ENCODE data around the gene UTP18.
"Not testable (repeated sequence)": the region's sequence is repeated elsewhere in the genome, so short reads cannot be mapped to it uniquely, and the experiment has no call there.

Gene UTP18

DNA sequence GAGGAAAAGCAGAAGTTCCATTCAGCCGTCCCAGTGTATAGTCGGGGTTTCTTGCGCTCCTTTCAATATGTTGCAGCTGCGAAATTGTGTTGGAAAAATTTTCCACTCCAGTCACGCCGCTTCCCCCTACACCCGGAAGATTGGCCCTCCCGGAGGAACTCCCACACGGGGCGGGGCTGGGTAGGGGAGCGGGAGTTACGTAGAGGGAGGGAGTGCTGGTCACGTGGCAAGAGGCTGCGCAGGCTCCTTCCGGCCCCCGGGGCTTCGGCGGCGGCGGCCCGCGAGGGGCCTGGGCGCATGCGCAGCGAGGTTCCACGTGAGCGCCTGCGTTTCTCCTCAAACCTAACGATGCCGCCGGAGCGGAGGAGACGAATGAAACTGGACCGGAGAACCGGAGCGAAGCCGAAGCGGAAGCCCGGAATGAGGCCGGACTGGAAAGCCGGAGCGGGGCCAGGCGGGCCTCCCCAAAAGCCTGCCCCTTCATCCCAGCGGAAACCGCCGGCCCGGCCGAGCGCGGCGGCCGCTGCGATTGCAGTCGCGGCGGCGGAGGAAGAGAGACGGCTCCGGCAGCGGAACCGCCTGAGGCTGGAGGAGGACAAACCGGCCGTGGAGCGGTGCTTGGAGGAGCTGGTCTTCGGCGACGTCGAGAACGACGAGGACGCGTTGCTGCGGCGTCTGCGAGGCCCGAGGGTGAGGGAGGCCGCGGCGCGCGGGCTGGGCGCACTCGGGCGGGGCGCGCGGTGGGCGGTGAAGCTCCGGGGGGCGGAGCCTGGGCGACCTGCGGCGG lies at the start of gene UTP18:
Gene UTP18, plus strand, starts transcription at position 310 of the 787 bp plus-strand sequence. Its CDS starts 39 bp downstream, at position 349.
- Histone ChIP-seq H3K27me3 (ENCODE audit: control insufficient read depth in 1 of 2, insufficient read depth in 2 of 2, low read length in 2 of 2) (no peaks in the 10 kb centered on the region), H3K9ac (ENCODE audit: low read length) (peak within 1 kb of the TSS; percentile 79), H3K27ac (ENCODE audit: low read depth, low read length) (peak within 1 kb of the TSS; percentile 99), H3K4me3 (ENCODE audit: low read depth in 1 of 2, low read length in 2 of 2) (peak within 1 kb of the TSS; percentile 77 to 90), H3K9me3 (ENCODE audit: low read length) (no peaks in the 10 kb centered on the region), H3K4me1 (ENCODE audit: insufficient read depth, low read length) (peaks cover 29% of the 10 kb centered on the region), H3K36me3 (ENCODE audit: insufficient read depth, low read length) (peaks cover 6% of the 10 kb centered on the region)

GRCh38 chr17:51214920-51215319 lies 45.4 kb upstream of the UTP18 start:
- Histone ChIP-seq H3K36me3 (ENCODE audit: insufficient read depth, low read length) (peaks cover 48% of the 10 kb centered on the region), H3K27ac (ENCODE audit: low read depth, low read length) (no peak overlapping the region), H3K4me1 (ENCODE audit: insufficient read depth, low read length) (no peaks in the 10 kb centered on the region), H3K9ac (ENCODE audit: low read length) (no peak overlapping the region), H3K4me3 (ENCODE audit: low read depth in 1 of 2, low read length in 2 of 2) (no peak overlapping the region), H3K9me3 (ENCODE audit: low read length) (no peaks in the 10 kb centered on the region), H3K27me3 (ENCODE audit: control insufficient read depth in 1 of 2, insufficient read depth in 2 of 2, low read length in 2 of 2) (no peaks in the 10 kb centered on the region)

- H3K36me3 ChIP-seq (ENCODE audit: insufficient read depth, low read length) = peaks cover 46% of the 10 kb centered on the region
- H3K4me1 ChIP-seq (ENCODE audit: insufficient read depth, low read length) = no peaks in the 10 kb centered on the region
- H3K4me3 ChIP-seq (ENCODE audit: low read depth in 1 of 2, low read length in 2 of 2) = no peak overlapping the region
- H3K27me3 ChIP-seq (ENCODE audit: control insufficient read depth in 1 of 2, insufficient read depth in 2 of 2, low read length in 2 of 2) = no peaks in the 10 kb centered on the region
- H3K9ac ChIP-seq (ENCODE audit: low read length) = no peak overlapping the region
- no peak overlapping the region for H3K27ac ChIP-seq (ENCODE audit: low read depth, low read length)
- no peaks in the 10 kb centered on the region for H3K9me3 ChIP-seq (ENCODE audit: low read length)
These were observed 42.4 kb upstream of the UTP18 start for GRCh38 chr17:51217946-51218345.

- peaks cover 46% of the 10 kb centered on the region for H3K36me3 ChIP-seq (ENCODE audit: insufficient read depth, low read length)
- H3K27me3 ChIP-seq (ENCODE audit: control insufficient read depth in 1 of 2, insufficient read depth in 2 of 2, low read length in 2 of 2) = no peaks in the 10 kb centered on the region
- H3K9me3 ChIP-seq (ENCODE audit: low read length) = no peaks in the 10 kb centered on the region
- H3K9ac ChIP-seq (ENCODE audit: low read length) = no peak overlapping the region
- no peaks in the 10 kb centered on the region for H3K4me1 ChIP-seq (ENCODE audit: insufficient read depth, low read length)
- no peak overlapping the region for H3K4me3 ChIP-seq (ENCODE audit: low read depth in 1 of 2, low read length in 2 of 2)
- H3K27ac ChIP-seq (ENCODE audit: low read depth, low read length) = no peak overlapping the region
These were observed 39.0 kb upstream of the UTP18 start for GRCh38 chr17:51221322-51221721.

GRCh38 chr17:51224402-51225262 lies 35.7 kb upstream of the UTP18 start:
- peaks cover 20% of the 10 kb centered on the region for H3K36me3 ChIP-seq (ENCODE audit: insufficient read depth, low read length)
- no peaks in the 10 kb centered on the region for H3K4me1 ChIP-seq (ENCODE audit: insufficient read depth, low read length)
- no peaks in the 10 kb centered on the region for H3K27me3 ChIP-seq (ENCODE audit: control insufficient read depth in 1 of 2, insufficient read depth in 2 of 2, low read length in 2 of 2)
- H3K9me3 ChIP-seq (ENCODE audit: low read length) = no peaks in the 10 kb centered on the region
- no peak overlapping the region for H3K9ac ChIP-seq (ENCODE audit: low read length)
- H3K4me3 ChIP-seq (ENCODE audit: low read depth in 1 of 2, low read length in 2 of 2) = no peak overlapping the region
- no peak overlapping the region for H3K27ac ChIP-seq (ENCODE audit: low read depth, low read length)

DNA sequence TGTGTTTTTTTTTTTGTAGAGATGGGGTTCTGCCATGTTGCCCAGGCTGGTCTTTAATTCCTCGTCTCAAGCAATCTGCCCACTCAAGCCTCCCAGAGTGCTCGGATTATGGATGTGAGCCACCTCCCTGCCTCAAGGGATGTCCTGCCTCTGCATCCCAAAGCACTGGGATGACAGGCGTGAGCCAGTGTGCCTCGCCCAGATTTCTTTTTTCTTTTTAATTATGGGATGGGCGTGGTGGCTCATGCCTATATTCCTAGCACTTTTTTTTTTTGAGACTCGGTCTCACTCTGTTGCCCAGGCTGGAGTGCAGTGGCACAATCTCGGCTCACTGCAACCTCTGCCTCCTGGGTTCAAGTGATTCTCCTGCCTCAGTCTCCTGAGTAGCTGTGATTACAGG lies 34.8 kb upstream of the UTP18 start:
- not testable (repeated sequence) for H3K4me1 ChIP-seq (ENCODE audit: insufficient read depth, low read length)

GRCh38 chr17:51228161-51228560 lies 32.2 kb upstream of the UTP18 start:
- H3K27me3 ChIP-seq (ENCODE audit: control insufficient read depth in 1 of 2, insufficient read depth in 2 of 2, low read length in 2 of 2) = no peaks in the 10 kb centered on the region
- no peak overlapping the region for H3K27ac ChIP-seq (ENCODE audit: low read depth, low read length)
- peaks cover 7% of the 10 kb centered on the region for H3K36me3 ChIP-seq (ENCODE audit: insufficient read depth, low read length)
- no peaks in the 10 kb centered on the region for H3K4me1 ChIP-seq (ENCODE audit: insufficient read depth, low read length)
- no peaks in the 10 kb centered on the region for H3K9me3 ChIP-seq (ENCODE audit: low read length)
- no peak overlapping the region for H3K9ac ChIP-seq (ENCODE audit: low read length)
- H3K4me3 ChIP-seq (ENCODE audit: low read depth in 1 of 2, low read length in 2 of 2) = no peak overlapping the region

More for the DNA sequence above, 34.8 kb upstream of the UTP18 start:
- H3K27ac ChIP-seq (ENCODE audit: low read depth, low read length); H3K4me3 ChIP-seq (ENCODE audit: low read depth in 1 of 2, low read length in 2 of 2); H3K9ac ChIP-seq (ENCODE audit: low read length); H3K9me3 ChIP-seq (ENCODE audit: low read length); H3K27me3 ChIP-seq (ENCODE audit: control insufficient read depth in 1 of 2, insufficient read depth in 2 of 2, low read length in 2 of 2): not testable (repeated sequence)
- peaks cover 14% of the 10 kb centered on the region for H3K36me3 ChIP-seq (ENCODE audit: insufficient read depth, low read length)

DNA sequence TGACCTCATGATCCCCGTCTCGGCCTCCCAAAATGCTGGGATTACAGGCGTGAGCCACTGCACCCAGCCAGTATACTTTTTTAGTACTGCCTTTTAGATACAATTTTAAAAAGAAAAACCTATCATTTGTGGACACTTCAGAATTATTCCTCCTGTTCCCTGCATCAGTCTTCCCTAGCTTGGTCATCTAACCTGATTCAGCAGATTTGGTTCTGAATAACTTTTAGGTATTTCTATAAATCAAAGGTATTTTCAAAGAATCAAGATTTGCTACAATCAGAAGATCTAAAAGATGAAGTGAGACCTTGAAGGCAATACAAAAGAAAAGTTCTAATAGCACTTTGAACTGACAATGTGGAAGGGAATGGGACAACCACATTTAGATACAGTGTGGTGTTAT lies 30.5 kb upstream of the UTP18 start:
- H3K27ac ChIP-seq (ENCODE audit: low read depth, low read length) = no peak overlapping the region
- H3K27me3 ChIP-seq (ENCODE audit: control insufficient read depth in 1 of 2, insufficient read depth in 2 of 2, low read length in 2 of 2) = no peaks in the 10 kb centered on the region
- H3K9ac ChIP-seq (ENCODE audit: low read length) = no peak overlapping the region
- H3K36me3 ChIP-seq (ENCODE audit: insufficient read depth, low read length) = no peaks in the 10 kb centered on the region
- no peak overlapping the region for H3K4me3 ChIP-seq (ENCODE audit: low read depth in 1 of 2, low read length in 2 of 2)
- H3K9me3 ChIP-seq (ENCODE audit: low read length) = no peaks in the 10 kb centered on the region
- no peaks in the 10 kb centered on the region for H3K4me1 ChIP-seq (ENCODE audit: insufficient read depth, low read length)

- no peak overlapping the region for H3K9ac ChIP-seq (ENCODE audit: low read length)
- no peaks in the 10 kb centered on the region for H3K36me3 ChIP-seq (ENCODE audit: insufficient read depth, low read length)
- H3K9me3 ChIP-seq (ENCODE audit: low read length) = no peaks in the 10 kb centered on the region
- H3K4me1 ChIP-seq (ENCODE audit: insufficient read depth, low read length) = no peaks in the 10 kb centered on the region
- H3K27me3 ChIP-seq (ENCODE audit: control insufficient read depth in 1 of 2, insufficient read depth in 2 of 2, low read length in 2 of 2) = no peaks in the 10 kb centered on the region
- H3K4me3 ChIP-seq (ENCODE audit: low read depth in 1 of 2, low read length in 2 of 2) = no peak overlapping the region
- H3K27ac ChIP-seq (ENCODE audit: low read depth, low read length) = no peak overlapping the region
These were observed 30.0 kb upstream of the UTP18 start for GRCh38 chr17:51230306-51230705.

GRCh38 chr17:51231999-51232398 lies 28.3 kb upstream of the UTP18 start:
- H3K27ac ChIP-seq (ENCODE audit: low read depth, low read length) = no peak overlapping the region
- H3K4me1 ChIP-seq (ENCODE audit: insufficient read depth, low read length) = no peaks in the 10 kb centered on the region
- H3K4me3 ChIP-seq (ENCODE audit: low read depth in 1 of 2, low read length in 2 of 2) = no peak overlapping the region
- H3K36me3 ChIP-seq (ENCODE audit: insufficient read depth, low read length) = no peaks in the 10 kb centered on the region
- H3K9ac ChIP-seq (ENCODE audit: low read length) = no peak overlapping the region
- H3K27me3 ChIP-seq (ENCODE audit: control insufficient read depth in 1 of 2, insufficient read depth in 2 of 2, low read length in 2 of 2) = no peaks in the 10 kb centered on the region
- H3K9me3 ChIP-seq (ENCODE audit: low read length) = no peaks in the 10 kb centered on the region

- Histone ChIP-seq H3K27ac (ENCODE audit: low read depth, low read length) (no peak overlapping the region), H3K36me3 (ENCODE audit: insufficient read depth, low read length) (no peaks in the 10 kb centered on the region), H3K9me3 (ENCODE audit: low read length) (no peaks in the 10 kb centered on the region), H3K4me1 (ENCODE audit: insufficient read depth, low read length) (no peaks in the 10 kb centered on the region), H3K9ac (ENCODE audit: low read length) (no peak overlapping the region), H3K4me3 (ENCODE audit: low read depth in 1 of 2, low read length in 2 of 2) (no peak overlapping the region), H3K27me3 (ENCODE audit: control insufficient read depth in 1 of 2, insufficient read depth in 2 of 2, low read length in 2 of 2) (no peaks in the 10 kb centered on the region)
These were observed 26.2 kb upstream of the UTP18 start for GRCh38 chr17:51234162-51234561.
